Hepatocyte (in vitro differentiated cells): Measurements from ENCODE around the gene EMC8. TPM values are rescaled to one million over a fixed set of nuclear protein-coding genes. Genes with fewer than 3 reads are reported as not detected.

ENCODE experiments used
- DNase-seq: peaks from one replicate; pipeline ENCODE4 v3.0.0-alpha.2; 2016; ENCODE audit warnings: low spot score
- H2AFZ ChIP-seq: fragments of 200-600 bp; sonication (generic); 2 replicates; pipeline ENCODE4 v1.6.0; 2016; ENCODE audit warnings: antibody characterized with exemption, mild to moderate bottlenecking
- H3K27ac ChIP-seq: fragments of 200-600 bp; sonication (generic); 2 replicates; pipeline ENCODE4 v1.5.1; 2016; ENCODE audit warnings: mild to moderate bottlenecking
- H3K27me3 ChIP-seq: fragments of 200-600 bp; sonication (generic); 2 replicates; pipeline ENCODE4 v1.6.1; 2016
- H3K36me3 ChIP-seq: fragments of 200-600 bp; sonication (generic); replicated peaks from 2 replicates; pipeline ENCODE4 v1.5.1; 2016; ENCODE audit warnings: low read depth; ENCODE audit not compliant: insufficient read depth
- H3K4me1 ChIP-seq: fragments of 200-600 bp; sonication (generic); 2 replicates; pipeline ENCODE4 v1.5.1; 2016; ENCODE audit warnings: mild to moderate bottlenecking, moderate library complexity; ENCODE audit not compliant: insufficient read depth
- H3K4me2 ChIP-seq: fragments of 200-600 bp; sonication (generic); 2 replicates; pipeline ENCODE4 v1.6.0; 2016
- H3K4me3 ChIP-seq: fragments of 200-600 bp; sonication (generic); 2 replicates; pipeline ENCODE4 v1.5.1; 2016; ENCODE audit warnings: mild to moderate bottlenecking
- H3K79me2 ChIP-seq: fragments of 200-600 bp; sonication (generic); 2 replicates; pipeline ENCODE4 v1.6.0; 2017; ENCODE audit warnings: mild to moderate bottlenecking
- H3K9me2 ChIP-seq: fragments of 200-600 bp; sonication (generic); replicated peaks from 2 replicates; pipeline ENCODE4 v1.6.0; 2017; ENCODE audit warnings: mild to moderate bottlenecking; ENCODE audit not compliant: insufficient read depth
- H3K9me3 ChIP-seq: fragments of 200-600 bp; sonication (generic); 2 replicates; pipeline ENCODE4 v1.5.1; 2016; ENCODE audit warnings: low read depth, mild to moderate bottlenecking
- H4K20me1 ChIP-seq: fragments of 200-600 bp; sonication (generic); 2 replicates; pipeline ENCODE4 v1.6.0; 2016; ENCODE audit warnings: mild to moderate bottlenecking; ENCODE audit not compliant: insufficient read depth, poor library complexity, severe bottlenecking
- CTCF ChIP-seq: fragments of 200-600 bp; sonication (generic); IDR thresholded peaks from 2 replicates; pipeline ENCODE4 v1.5.1; 2016; ENCODE audit warnings: antibody characterized with exemption, mild to moderate bottlenecking; ENCODE audit not compliant: poor library complexity
- EZH2 ChIP-seq: fragments of 200-600 bp; sonication (generic); IDR thresholded peaks from 2 replicates; pipeline ENCODE4 v1.6.1; 2016; ENCODE audit warnings: antibody characterized with exemption, mild to moderate bottlenecking, borderline replicate concordance
- EZH2phosphoT487 ChIP-seq: fragments of 200-600 bp; sonication (generic); IDR thresholded peaks from one replicate; pipeline ENCODE4 v1.6.1; 2018; ENCODE audit warnings: antibody characterized with exemption, mild to moderate bottlenecking, low read depth, moderate library complexity; ENCODE audit not compliant: unreplicated experiment, severe bottlenecking
- WGBS: methylation state at CpG from one replicate; pipeline ENCODE4 v1.1.6; 2016; ENCODE audit warnings: low lambda C conversion rate; ENCODE audit errors: missing lambda C conversion rate; 5-methylcytosine and 5-hydroxymethylcytosine counted together
- polyA plus RNA-seq: library from polyadenylated mRNA; unstranded; fragments of >200 nt; fragmentation: Nextera tagmentation; extraction: Ambion mirVana; gene quantifications from 2 replicates; pipeline ENCODE4 v1.2.1, GENCODE V29; 2016
- total RNA-seq: library from RNA; depleted of rRNA; stranded (reverse); fragments of >200 nt; gene quantifications from 2 replicates; pipeline ENCODE4 v1.2.3, GENCODE V29; 2014

The EMC8 gene
- total and polyA plus RNA-seq, 2 experiments from 2014 or later, result 35.0 to 50.6 TPM

GRCh38 chr16:85824161-85825135, 25.1 kb upstream of the EMC8 start:
- WGBS, result 93% methylated on average over 18 of the region's 20 CpGs

GRCh38 chr16:85823328-85823920, 24.1 kb upstream of the EMC8 start:
- H4K20me1 ChIP-seq, result no peaks in the 10 kb centered on the region
- no peaks in the 10 kb centered on the region for H3K36me3 ChIP-seq
- no peak overlapping the region for H3K27ac ChIP-seq
- H3K9me3 ChIP-seq, result no peaks in the 10 kb centered on the region
- no peaks in the 10 kb centered on the region for H3K79me2 ChIP-seq
- no peak for DNase-seq
- peaks cover 7% of the 10 kb centered on the region for H3K4me1 ChIP-seq
- H2AFZ ChIP-seq, result no peak overlapping the region
- H3K9me2 ChIP-seq, result no peaks in the 10 kb centered on the region
- H3K27me3 ChIP-seq, result no peaks in the 10 kb centered on the region
- no peak overlapping the region for H3K4me3 ChIP-seq
- no peak overlapping the region for H3K4me2 ChIP-seq
- TF ChIP-seq EZH2phosphoT487 (no peak), EZH2 (no peak), CTCF (no peak)
- 96% methylated on average over 1 of the region's 1 CpG for WGBS

More at GRCh38 chr16:85824161-85825135, 25.1 kb upstream of the EMC8 start:
- Histone ChIP-seq H4K20me1 (no peaks in the 10 kb centered on the region), H3K4me1 (peaks cover 7% of the 10 kb centered on the region), H3K9me2 (no peaks in the 10 kb centered on the region), H3K27me3 (no peaks in the 10 kb centered on the region), H3K9me3 (no peaks in the 10 kb centered on the region), H3K4me3 (no peak overlapping the region), H3K4me2 (no peak overlapping the region), H3K36me3 (no peaks in the 10 kb centered on the region), H3K27ac (no peak overlapping the region), H3K79me2 (no peaks in the 10 kb centered on the region), H2AFZ (no peak overlapping the region)
- TF ChIP-seq CTCF (no peak), EZH2 (no peak), EZH2phosphoT487 (no peak)
- DNase-seq, result no peak

DNA sequence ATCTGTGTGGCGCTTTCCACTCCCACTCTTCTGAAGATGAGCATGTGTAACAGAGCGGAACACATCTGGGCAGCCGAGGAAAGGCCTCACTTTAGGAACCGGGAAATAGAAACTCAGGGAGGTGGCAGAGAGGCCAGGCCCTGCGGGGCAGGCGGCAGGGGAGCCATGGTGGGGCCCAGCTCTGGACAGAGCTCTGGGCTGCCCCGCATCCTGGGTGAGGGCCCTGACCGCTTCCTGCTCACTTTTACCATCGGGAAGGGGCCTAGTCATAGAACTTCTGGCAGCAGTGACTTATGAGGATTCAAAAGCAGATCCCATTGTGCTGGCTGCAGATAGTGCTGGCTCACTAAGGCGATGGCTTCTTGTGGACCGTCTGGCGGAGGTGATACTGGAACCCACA, 22.8 kb upstream of the EMC8 start:
- Histone ChIP-seq H3K27ac (peak overlapping the region; percentile 65), H2AFZ (no peak overlapping the region), H3K36me3 (no peaks in the 10 kb centered on the region), H3K9me3 (no peaks in the 10 kb centered on the region), H3K9me2 (no peaks in the 10 kb centered on the region), H3K4me2 (no peak overlapping the region), H3K4me3 (no peak overlapping the region), H3K27me3 (no peaks in the 10 kb centered on the region), H4K20me1 (no peaks in the 10 kb centered on the region), H3K79me2 (no peaks in the 10 kb centered on the region), H3K4me1 (peaks cover 7% of the 10 kb centered on the region)
- TF ChIP-seq EZH2phosphoT487 (no peak), CTCF (no peak)
- 92% methylated on average over 12 of the region's 12 CpGs for WGBS
- no peak for DNase-seq
